ENCODE results near the gene CRKL.
"Not testable (repeated sequence)": the region's sequence is repeated elsewhere in the genome, so short reads cannot be mapped to it uniquely, and the experiment has no call there.

Gene CRKL

DNA sequence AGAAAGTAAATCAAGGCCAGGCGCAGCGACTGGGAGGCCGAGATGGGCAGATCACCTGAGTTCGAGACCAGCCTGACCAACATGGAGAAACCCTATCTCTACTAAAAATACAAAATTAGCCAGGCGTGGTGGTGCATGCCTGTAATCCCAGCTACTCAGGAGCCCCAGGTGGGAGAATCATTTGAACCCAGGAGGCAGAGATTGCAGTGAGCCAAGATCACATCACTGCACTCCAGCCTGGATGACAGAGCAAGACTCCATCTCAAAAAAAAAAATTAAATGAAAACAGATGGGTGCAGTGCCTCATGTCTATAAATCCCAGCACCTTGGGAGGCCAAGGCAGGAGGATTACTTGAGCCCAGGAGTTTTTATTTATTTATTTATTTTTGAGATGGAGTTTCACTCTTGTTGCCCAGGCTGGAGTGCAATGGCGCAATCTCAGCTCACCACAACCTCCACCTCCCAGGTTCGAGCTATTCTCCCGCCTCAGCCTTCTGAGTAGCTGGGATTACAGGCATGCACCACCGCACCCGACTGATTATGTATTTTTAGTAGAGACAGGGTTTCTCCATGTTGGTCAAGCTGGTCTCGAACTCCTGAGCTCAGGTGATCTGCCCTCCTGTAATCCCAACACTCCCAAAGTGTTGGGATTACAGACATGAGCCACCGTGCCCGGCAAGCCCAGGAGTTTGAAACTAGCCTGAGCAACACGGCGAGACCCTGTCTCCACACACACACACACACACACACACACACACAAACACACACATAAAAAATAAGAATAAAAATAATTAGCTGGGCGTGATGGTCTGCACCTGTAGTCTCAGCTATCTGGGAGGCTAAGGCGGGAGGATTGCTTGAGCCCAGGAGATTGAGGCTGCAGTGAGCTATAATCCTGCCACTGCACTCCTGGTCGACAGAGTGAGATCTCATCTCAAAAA is 15.8 kb upstream of the CRKL start:
- DNase-seq (ENCODE audit: low read depth in 1 of 2, low spot score in 1 of 2): not testable (repeated sequence)

DNA sequence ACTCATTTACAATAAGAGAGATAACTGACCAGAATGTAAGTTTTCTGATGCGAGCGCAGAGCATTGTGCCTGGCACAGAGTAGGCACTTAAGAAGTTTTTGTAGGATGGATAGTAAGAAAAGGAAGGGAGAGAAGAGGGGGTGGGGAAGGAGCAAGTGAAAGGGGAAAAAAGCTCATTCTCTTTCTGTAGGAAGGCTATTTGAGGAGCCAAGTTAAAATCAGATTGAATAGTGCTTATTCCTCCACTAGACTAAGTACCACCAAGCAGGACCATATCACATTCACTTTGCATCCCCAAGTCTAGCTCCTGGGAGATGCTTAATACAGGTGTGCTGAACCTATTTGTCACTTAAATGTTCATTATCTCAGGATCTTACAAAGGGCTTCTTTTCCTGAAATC is 14.1 kb upstream of the CRKL start:
- DNase-seq (ENCODE audit: low read depth in 1 of 2, low spot score in 1 of 2): no peak

DNA sequence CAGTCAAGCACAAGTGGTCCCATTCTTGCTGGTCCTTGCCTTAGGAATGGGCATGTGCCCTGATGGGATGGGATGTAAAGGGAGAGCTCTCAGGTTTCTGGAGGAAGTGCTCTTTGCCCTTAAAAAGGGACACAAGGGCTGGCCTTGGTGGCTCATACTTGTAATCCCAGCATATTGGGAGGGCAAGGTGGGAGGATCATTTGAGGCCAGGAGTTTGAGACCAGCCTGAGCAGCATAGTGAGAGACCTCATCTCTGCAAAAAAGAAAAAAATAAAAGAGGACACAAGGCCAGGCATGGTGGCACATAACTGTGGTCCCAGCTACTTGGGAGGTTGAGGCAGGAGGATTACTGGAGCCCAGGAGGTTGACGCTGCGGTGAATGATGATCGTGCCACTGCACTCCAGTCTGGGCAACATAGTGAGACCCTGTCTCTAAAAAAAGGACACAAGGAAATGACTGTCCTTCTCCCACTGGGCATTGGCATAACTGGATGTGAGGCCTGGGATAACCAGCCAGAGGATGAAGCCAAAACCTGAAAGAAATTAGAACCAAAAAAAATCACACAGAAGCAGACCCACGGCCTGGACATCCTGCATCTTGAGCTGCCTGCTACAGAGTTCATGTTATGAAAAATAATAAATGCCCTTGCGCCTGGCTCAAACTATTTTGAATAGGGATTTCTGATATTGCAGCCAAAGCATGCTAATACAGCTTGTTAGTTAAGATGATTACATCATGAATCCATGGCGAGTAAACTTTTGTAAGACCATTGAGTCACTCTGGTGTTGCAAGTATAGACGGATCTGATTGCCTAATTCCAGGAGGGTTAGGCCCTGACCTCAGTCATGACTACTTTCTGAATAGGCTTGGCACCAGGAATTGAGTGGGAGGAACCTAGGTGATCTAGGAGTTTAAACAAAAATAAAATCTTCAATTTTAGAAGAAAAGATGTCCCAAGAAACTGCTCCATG is 12.9 kb upstream of the CRKL start:
- DNase-seq (ENCODE audit: low read depth in 1 of 2, low spot score in 1 of 2): no peak

DNA sequence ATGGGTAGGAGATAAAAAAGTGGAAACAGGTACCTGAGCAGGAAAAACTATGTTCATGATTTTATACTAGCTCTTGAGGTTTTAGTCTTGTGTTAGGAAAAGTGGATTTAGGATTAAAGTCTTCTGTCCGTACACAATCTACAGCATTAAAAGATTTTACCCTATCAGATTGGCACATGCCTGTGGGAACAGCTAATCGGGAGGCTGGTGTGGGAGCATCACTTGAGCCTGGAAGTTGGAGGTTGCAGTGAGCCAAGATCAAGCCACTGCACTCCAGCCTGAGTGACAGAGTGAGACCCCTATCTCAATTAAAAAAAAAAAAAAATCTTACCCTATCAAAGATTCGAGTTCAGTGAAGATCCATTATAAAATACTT is 12.2 kb upstream of the CRKL start:
- no peak for DNase-seq (ENCODE audit: low read depth in 1 of 2, low spot score in 1 of 2)

DNA sequence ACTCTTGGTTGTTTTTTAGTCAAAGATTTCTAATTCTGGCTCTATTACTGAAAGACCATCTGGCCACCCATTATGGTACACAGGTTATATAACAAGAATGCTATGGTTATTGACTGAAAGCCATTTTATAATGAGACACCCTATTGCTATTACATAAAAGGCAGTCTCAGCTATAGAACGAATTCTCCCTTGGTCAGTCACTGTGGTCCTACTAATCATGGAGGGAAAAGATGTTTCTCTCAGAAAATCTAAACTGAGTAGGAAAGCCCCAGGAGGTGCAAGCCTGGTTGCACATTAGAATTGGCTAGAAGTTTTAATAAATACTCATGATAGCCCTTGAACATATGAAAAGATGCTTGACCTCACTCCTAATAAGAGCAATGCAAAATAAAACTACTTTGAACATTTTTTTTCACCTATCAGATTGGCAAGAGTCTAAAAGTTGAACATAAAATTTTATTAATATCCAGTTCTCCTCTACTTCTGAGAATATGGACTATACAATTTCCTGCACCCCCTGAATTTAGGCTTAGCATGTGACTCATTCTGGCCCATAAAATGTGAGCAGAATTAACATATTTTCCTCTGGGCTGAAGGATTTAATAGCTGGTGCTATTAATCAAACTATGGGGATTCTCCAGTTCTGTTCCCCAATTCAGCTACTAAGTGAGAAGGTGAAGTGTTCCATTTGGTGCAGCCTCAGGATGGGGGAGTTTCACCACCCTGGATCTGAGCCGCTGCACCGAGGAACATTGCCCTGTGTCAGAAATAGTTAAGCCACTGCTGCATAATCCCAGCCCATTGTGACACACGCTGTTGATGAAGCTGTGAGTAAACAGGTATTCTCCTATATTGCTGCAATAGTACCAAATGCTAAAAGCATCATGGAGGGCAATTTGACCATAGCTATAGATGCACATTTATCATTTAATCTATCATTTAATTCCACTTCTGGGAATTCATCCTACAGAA is 11.5 kb upstream of the CRKL start:
- no peak for DNase-seq (ENCODE audit: low read depth in 1 of 2, low spot score in 1 of 2)

DNA sequence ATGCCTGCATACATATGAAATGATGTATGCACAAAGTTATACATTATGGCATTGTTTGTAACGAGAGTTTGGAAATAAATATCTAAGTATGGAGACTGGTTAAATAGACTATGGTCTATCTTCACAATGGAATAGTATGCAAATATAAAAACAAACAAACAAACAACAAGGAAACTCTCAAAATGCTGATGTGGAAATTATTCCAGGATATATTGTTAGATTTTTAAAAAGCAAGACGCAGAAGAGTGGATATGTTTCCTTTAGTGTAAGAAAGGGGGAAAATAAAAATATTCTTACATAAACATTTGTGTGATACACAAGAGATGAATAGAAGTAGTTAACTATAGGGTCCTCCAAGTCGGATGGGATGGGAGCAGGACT is 10.8 kb upstream of the CRKL start:
- no peak for DNase-seq (ENCODE audit: low read depth in 1 of 2, low spot score in 1 of 2)

DNA sequence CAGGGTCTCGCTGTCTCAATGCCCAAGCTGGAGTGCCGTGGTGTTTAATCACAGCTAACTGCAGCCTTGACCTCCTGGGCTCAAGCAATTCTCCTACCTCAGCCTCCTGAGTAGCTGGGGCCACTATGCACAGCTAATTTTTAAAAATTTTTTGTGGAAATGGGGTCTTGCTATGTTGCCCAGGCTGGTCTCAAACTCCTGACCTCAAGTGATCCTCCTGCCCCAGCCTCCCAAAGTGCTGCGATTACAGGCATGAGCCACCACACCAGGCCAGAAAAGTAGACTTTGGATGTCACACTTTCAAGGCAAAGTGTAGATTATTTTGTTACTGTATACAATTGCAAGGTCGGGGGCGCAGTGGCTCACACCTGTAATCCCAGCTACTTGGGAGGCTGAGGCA is 8.5 kb upstream of the CRKL start:
- DNase-seq (ENCODE audit: low read depth in 1 of 2, low spot score in 1 of 2): not testable (repeated sequence)

DNA sequence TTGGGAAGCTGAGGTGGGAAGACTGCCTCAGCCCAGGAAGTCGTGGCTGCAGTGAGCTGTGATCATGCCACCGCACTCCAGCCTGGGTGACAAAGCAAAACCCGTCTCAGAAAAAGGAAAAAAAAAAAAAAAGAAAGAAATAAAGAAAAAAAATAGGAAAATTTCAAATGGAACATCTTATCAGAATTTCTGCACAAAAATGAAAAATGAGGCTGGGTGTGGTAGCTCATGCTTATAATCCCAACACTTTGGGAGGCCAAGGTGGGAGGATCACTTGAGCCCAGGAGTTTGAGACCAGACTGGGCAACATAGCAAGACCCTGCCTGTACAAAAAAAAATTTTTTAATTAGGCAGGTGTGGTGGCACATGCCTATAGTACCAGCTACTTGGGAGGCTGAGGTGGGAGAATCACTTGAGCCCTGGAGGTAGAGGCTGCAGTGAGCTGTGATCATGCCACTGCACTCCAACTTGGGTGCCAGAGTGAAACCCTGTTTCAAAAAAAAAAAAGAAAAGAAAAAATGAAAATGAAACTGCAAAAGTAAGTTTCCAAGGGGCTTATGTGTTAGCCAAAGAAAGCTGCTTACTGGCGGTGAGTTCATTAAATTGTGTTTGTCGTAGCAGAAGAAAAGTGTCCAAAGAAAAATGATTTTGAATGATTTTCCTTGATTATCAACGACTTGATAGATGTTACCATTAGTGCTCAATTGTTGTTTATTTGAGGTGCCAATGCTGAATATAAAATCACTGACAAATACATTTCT is 7.5 kb upstream of the CRKL start:
- no peak for DNase-seq (ENCODE audit: low read depth in 1 of 2, low spot score in 1 of 2)

DNA sequence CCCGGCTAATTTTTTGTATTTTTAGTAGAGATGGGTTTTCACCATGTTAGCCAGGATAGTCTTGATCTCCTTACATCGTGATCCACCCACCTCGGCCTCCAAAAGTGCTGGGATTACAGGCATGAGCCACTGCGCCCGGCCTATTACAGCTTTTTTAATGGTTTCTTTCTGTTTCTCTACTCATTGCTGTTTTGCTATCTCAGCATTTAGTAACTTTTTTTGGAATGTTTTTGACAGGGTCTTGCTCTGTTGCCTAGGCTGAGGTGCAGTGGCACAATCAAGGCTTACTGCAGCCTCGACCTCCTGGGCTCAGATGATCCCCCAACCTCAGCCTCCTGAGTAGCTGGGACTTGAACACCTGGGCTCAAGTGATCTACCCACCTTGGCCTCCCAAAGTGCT is 4.7 kb upstream of the CRKL start:
- no peak for DNase-seq (ENCODE audit: low read depth in 1 of 2, low spot score in 1 of 2)

DNA sequence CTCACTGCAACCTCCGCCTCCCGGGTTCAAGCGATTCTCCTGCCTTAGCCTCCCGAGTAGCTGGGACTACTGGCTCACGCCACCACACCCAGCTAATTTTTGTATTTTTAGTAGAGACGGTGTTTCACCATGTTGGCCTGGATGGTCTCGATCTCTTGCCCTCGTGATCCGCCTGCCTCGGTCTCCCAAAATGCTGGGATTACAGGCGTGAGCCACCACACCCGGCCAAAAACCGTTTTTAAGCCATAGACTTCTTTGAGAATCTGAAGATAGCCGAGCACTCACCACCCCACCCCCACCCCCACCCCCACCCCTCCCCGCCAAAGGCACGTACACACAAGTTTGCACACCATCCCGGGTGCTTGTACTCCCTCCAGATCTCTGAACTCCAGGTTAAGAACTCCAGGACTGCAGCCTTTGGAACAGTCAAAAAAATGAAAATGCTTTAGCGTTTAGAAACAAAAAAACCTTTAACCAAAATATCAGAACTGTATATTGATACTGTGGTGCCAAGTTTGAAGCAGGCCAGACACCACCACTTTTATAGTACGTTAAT is 1.5 kb downstream of the CRKL start:
- DNase-seq (ENCODE audit: low read depth in 1 of 2, low spot score in 1 of 2): no peak

DNA sequence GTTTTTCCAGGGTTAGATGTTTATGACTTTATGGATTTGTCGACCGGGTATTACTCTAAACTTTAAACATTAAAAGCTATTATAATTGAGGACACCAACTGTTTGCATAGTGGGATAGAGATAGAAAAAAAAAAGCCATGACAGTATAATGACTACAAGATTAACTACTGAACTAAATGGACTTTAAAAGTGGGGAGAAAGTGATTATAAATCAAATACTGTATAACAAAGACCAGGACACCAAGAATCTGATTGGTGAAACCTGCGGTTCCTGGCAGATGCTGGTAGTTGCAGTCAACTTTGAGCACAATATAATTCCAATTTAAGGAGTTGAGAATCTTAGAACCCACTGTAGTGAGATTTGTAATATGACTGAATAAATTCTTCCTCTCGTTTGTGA is 2.5 kb downstream of the CRKL start:
- DNase-seq (ENCODE audit: low read depth in 1 of 2, low spot score in 1 of 2): no peak

DNA sequence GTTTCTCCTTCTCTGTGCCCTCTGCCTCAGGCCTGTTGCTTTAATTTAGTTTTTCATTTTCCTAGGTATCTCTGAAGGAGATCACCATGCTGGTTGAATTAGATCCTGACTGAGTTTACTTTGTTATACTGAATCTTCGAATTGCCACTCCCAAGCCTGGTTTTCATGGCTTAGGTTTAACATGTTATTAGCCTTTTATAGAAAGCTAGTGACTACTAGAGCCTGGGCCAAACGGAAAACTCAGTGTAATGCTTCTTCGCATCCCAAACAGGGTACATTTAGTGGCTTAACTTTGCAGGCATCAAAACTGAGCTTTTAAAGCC is 3.6 kb downstream of the CRKL start:
- DNase-seq (ENCODE audit: low read depth in 1 of 2, low spot score in 1 of 2): no peak

DNA sequence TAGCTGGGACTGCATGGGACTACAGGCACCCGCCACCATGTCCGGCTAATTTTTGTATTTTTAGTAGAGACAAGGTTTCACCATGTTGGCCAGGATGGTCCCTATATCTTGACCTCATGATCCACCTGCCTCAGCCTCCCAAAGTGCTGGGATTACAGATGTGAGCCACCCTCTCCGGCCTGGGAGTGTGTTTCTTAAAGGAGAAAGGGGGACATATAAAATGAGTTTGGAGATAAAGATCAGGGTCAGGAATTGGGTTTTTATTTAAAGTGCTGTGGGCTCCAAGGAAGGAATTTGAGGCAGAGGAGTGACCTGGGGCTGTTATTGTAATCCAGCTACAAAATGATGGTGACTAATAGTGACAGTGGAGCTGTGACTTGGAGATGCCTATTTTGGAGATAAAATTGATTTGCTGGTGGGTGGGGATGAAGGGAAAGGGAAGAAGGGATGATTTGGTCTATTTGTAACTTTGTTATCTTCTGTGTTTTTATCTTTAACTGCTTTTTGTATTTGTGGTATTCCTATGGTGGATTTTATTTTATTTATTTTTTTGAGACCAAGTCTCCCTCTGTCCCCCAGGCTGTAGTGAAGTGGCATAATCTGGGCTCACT is 5.0 kb downstream of the CRKL start:
- DNase-seq (ENCODE audit: low read depth in 1 of 2, low spot score in 1 of 2): no peak

DNA sequence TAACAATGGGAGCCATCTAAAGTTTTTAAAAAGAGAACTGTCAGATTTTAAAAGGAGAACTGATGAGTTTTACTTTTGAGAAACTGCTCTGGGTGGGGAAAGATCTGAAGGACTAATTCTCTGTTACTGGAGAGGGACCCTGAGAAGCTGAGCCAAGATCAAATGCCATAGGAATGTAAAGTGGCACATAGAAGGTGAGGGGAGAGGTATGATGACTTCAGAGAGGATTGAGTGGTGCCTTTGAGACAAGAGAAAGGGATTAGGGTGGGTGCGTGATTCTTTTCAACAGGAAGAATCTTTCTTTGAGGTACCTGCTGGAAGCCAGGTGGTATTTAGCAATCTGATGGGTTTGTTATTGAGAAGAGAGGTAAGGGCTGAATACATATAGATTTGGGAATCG is 9.0 kb downstream of the CRKL start:
- no peak for DNase-seq (ENCODE audit: low read depth in 1 of 2, low spot score in 1 of 2)

DNA sequence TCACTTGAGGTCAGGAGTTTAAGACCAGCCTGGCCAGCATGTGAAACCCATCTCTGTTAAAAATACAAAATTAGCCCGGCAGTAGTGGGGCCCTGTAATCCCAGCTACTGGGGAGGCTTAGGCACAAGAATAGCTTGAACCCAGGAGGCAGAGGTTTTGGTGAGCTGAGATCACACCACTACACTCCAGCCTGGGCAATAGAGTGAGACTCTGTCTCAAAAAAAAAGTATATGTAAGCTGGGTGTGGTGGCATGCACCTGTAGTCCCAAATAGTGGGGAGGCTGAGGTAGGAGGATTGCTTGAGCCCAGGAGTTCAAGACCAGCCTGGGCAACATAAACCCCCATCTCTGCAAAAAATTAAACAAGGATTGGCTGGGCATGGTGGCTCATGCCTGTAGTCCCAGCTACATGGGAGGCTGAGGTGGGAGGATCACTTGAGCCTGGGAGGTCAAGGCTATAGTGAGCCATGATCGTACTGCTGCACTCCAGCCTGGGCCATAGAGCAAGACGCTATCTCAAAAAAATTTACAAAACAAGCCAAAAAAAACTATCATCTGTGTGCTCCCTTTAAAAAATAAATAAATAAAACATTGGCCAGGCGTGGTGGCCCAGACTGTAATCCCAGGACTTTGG is 10.8 kb downstream of the CRKL start:
- no peak for DNase-seq (ENCODE audit: low read depth in 1 of 2, low spot score in 1 of 2)

DNA sequence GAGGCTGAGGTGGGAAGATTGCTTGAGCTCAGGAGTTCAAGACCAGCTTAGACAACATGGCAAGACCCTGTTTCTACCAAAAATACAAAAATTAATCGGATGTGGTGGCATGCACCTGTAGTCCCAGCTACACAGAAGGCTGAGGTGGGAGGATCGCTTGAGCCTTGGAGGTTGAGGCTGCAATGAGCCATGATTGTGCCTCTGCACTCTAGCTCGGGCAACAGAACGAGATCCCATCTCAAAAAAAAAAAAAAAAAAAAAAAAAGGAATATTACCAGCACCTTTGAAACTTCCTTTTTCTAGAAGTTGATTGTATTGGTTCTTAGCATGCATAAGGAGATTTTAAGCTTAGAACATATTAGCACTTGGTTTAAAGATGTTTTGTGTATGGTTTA is 11.4 kb downstream of the CRKL start:
- DNase-seq (ENCODE audit: low read depth in 1 of 2, low spot score in 1 of 2): no peak

DNA sequence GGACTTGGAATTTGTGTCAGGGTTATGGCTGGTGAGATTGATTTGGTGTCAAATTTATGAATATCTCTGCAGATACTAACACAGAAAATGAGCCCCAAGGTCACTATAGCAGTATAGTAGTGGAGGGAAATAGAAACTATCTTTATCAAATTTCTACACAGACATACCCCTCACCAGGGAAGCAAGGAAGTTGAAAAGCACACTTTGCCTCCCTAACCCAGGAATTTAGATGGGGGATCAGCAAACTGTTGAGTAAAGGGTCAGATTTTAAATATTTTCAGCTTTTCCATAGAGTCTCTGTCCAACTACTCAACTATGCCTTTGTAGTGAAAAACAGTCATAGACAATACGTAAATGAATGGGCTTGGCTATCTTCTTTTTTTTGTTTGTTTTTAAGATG is 12.8 kb downstream of the CRKL start:
- DNase-seq (ENCODE audit: low read depth in 1 of 2, low spot score in 1 of 2): no peak

DNA sequence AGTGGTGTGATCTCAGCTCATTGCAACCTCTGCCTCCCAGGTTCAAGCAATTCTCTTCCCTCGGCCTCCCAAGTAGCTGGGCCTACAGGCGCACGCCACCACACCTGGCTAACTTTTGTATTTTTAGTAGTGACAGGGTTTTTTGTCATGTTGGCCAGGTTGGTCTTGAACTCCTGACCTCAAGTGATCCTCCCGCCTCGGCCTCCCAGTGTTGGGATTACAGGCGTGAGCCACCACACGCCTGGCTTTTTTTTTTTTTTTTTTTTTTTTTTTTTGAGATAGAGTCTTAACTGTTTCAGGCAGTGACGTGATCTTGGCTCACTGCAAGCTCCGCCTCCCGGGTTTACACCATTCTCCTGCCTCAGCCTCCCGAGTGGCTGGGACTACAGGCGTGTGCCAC is 13.2 kb downstream of the CRKL start:
- not testable (repeated sequence) for DNase-seq (ENCODE audit: low read depth in 1 of 2, low spot score in 1 of 2)

DNA sequence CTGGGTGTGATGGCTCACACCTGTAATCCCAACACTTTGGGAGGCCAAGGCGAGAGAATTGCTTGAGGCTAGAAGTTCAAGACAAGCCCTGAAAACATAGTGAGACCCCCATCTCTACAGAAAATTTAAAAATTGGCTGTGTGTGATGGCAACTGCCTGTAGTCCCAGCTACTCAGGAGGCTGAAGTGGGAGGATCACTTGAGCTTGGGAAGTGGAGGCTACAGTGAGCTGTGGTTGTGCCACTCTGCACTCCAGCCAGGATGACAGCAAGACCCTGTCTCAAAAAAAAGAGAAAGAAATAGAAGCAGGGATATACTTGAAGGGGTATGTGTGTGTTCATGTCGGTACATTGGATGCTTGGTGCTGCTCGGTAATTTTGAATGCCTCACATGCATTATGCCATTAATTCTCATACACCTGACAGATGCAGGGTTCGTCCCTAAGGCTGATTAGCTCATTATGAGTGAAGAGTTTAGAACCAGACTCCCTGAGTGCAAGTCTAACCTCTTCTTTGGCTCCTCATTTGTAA is 14.0 kb downstream of the CRKL start:
- no peak for DNase-seq (ENCODE audit: low read depth in 1 of 2, low spot score in 1 of 2)

Measured in stimulated activated CD4-positive, alpha-beta T cell treated with anti-CD3 and anti-CD28 coated beads, Interleukin-15, amount 100 ng/mL, for 1 hour (primary cell).